Nephron (organoid): ENCODE data around the gene ZCCHC14.

Experiments used
- H3K27ac Mint-ChIP-seq, 3 experiments: 2 replicates each; pipeline ENCODE4 v1.8.0; 2020; ENCODE audit warnings: mixed read lengths in 3 of 3, mild to moderate bottlenecking in 2 of 3, moderate library complexity in 1 of 3
- H3K27me3 Mint-ChIP-seq: 2 replicates; pipeline ENCODE4 v1.8.0; 2021; ENCODE audit warnings: low read depth, mild to moderate bottlenecking, moderate library complexity, mixed read lengths
- H3K36me3 Mint-ChIP-seq: 2 replicates; pipeline ENCODE4 v1.8.0; 2020; ENCODE audit warnings: low read depth, mixed read lengths
- H3K4me1 Mint-ChIP-seq: 2 replicates; pipeline ENCODE4 v1.8.0; 2020; ENCODE audit warnings: mixed read lengths
- H3K4me3 Mint-ChIP-seq, 3 experiments: 2 replicates each; pipeline ENCODE4 v1.8.0; 2020; ENCODE audit warnings: mild to moderate bottlenecking in 3 of 3, mixed read lengths in 3 of 3, moderate library complexity in 2 of 3
- H3K9me3 Mint-ChIP-seq: 2 replicates; pipeline ENCODE4 v1.8.0; 2020; ENCODE audit warnings: mixed read lengths
- TF ChIP-seq, protein P1 (sequence below), 3 experiments: fragments of 200-600 bp; sonication (generic); IDR thresholded peaks; one replicate each; pipeline ENCODE4 v1.5.0; 2021; ENCODE audit warnings: antibody characterized with exemption in 3 of 3; ENCODE audit not compliant: unreplicated experiment in 3 of 3

Gene ZCCHC14

GRCh38 chr16:87409153-87409552 lies 83.7 kb downstream of the ZCCHC14 start:
- peak overlapping the region in 1 of 3 experiments; percentile 63 for H3K27ac Mint-ChIP-seq

DNA sequence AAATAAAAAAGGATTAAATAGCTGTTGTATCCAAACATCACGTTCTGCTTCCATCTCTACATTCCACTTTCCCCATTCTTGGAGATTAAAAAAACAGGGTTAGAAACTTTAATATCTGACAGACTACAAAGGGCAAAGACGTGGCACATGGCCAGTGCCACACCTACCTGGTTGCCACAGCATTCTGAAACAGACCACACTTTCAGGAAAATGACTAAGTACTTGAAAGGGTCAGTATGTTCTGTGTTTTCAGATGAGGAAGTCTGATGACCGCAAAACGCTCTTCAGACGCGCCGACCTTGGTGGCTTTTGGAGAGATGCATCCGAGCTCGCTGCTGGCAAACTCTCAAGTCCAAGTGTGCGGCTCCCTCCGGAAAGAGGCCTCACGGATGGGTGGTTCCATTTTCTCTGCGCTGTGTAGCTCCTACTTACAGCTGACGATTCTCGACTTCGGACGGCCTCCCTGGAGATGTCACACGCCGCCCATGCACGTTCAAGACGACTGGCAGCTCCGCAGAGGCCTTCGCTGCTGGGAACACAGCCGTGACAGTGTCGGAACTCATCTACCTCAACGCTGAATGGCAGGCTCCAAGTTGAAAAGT lies 85.2 kb downstream of the ZCCHC14 start:
- H3K4me3 Mint-ChIP-seq: no peak overlapping the region
- peaks cover 70% of the 10 kb centered on the region for H3K36me3 Mint-ChIP-seq
- no peak overlapping the region for H3K27ac Mint-ChIP-seq
- no peaks in the 10 kb centered on the region for H3K4me1 Mint-ChIP-seq
- TF ChIP-seq, protein P1, sequence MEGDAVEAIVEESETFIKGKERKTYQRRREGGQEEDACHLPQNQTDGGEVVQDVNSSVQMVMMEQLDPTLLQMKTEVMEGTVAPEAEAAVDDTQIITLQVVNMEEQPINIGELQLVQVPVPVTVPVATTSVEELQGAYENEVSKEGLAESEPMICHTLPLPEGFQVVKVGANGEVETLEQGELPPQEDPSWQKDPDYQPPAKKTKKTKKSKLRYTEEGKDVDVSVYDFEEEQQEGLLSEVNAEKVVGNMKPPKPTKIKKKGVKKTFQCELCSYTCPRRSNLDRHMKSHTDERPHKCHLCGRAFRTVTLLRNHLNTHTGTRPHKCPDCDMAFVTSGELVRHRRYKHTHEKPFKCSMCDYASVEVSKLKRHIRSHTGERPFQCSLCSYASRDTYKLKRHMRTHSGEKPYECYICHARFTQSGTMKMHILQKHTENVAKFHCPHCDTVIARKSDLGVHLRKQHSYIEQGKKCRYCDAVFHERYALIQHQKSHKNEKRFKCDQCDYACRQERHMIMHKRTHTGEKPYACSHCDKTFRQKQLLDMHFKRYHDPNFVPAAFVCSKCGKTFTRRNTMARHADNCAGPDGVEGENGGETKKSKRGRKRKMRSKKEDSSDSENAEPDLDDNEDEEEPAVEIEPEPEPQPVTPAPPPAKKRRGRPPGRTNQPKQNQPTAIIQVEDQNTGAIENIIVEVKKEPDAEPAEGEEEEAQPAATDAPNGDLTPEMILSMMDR (IDR thresholded peaks at IDR 0.05; ENCODE audit: unreplicated experiment in 3 of 3): no peak
- H3K27me3 Mint-ChIP-seq: no peaks in the 10 kb centered on the region
- no peaks in the 10 kb centered on the region for H3K9me3 Mint-ChIP-seq

More at GRCh38 chr16:87409153-87409552, 83.7 kb downstream of the ZCCHC14 start:
- Mint-ChIP-seq H3K4me1 (no peaks in the 10 kb centered on the region), H3K9me3 (no peaks in the 10 kb centered on the region), H3K27me3 (no peaks in the 10 kb centered on the region), H3K36me3 (peaks cover 66% of the 10 kb centered on the region), H3K4me3 (no peak overlapping the region)
- TF ChIP-seq, protein P1 (IDR thresholded peaks at IDR 0.05; ENCODE audit: unreplicated experiment in 3 of 3): no peak

DNA sequence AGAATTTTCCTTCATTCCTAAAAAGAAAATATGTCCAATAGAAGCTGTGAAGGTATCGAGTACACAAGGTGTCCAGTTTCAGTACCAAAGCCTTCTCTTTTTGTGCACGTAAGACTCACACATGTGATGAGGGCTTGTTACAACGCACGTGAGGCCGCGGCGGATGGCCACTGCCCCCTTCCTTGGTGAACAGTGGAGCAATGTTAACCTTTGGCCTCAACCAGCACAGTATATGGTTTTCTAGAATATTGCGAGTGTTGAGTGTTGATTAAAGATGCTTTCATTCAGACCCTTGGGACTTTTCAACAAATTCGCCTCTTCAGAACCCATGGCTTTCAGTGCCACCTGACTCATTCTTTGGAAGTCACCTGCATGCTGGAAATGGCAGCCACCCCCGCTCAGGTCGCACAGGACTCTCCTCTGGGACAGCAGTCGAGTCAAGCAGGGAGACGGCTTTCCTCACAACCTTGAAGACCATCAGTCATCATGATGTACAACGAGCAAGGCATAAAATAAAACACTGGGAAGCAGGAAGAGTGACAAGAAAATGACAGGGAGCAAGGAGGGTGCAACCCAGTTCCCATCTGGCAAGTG lies 86.2 kb downstream of the ZCCHC14 start:
- no peak overlapping the region for H3K4me3 Mint-ChIP-seq
- no peak overlapping the region for H3K27ac Mint-ChIP-seq
- no peaks in the 10 kb centered on the region for H3K9me3 Mint-ChIP-seq
- H3K27me3 Mint-ChIP-seq: no peaks in the 10 kb centered on the region
- TF ChIP-seq, protein P1 (IDR thresholded peaks at IDR 0.05; ENCODE audit: unreplicated experiment in 3 of 3): no peak
- no peaks in the 10 kb centered on the region for H3K4me1 Mint-ChIP-seq
- H3K36me3 Mint-ChIP-seq: peaks cover 68% of the 10 kb centered on the region

DNA sequence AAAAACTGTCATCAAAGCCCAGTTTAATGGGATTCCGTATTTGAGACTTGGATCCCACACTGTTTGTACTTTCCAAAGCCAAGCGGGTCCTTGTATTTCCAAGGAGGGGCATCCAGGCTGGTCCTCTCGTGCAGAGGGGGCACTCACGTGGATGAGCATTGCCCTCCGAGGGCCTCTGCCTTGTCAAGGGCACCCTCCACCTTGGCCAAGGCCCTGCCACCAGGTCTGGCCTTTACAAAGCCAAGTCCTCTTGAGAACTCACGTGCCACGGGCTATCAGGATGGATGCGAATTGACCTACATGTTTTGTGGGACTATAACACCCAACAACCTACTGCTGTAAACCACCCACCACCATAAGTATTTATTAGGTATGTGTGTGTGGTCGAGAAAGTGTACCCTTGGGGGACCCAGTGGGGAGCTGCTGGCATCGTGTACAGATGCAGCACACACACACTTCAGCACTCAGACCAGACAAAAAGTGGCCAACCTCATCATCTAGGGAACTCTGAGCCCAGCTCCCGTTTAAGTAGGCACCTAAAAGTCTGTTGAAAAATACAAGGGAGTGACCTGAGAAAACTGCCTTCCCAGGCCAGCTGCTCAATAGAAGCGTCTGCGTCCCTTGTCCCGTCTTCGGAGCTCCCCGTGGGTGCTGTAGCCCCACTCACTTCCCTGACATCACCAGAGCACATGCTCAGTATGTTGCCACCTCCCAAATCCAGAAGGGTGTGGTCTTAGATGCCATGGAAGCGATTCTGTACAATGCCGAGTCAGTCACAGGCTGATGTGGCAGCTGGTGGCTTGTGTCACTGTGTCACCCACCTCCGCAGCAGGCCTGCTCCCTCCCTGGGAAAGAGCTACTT lies 87.8 kb downstream of the ZCCHC14 start:
- Mint-ChIP-seq H3K4me3 (no peak overlapping the region), H3K9me3 (no peaks in the 10 kb centered on the region), H3K36me3 (peaks cover 66% of the 10 kb centered on the region), H3K27ac (no peak overlapping the region), H3K27me3 (no peaks in the 10 kb centered on the region), H3K4me1 (no peaks in the 10 kb centered on the region)
- TF ChIP-seq, protein P1 (IDR thresholded peaks at IDR 0.05; ENCODE audit: unreplicated experiment in 3 of 3): no peak

DNA sequence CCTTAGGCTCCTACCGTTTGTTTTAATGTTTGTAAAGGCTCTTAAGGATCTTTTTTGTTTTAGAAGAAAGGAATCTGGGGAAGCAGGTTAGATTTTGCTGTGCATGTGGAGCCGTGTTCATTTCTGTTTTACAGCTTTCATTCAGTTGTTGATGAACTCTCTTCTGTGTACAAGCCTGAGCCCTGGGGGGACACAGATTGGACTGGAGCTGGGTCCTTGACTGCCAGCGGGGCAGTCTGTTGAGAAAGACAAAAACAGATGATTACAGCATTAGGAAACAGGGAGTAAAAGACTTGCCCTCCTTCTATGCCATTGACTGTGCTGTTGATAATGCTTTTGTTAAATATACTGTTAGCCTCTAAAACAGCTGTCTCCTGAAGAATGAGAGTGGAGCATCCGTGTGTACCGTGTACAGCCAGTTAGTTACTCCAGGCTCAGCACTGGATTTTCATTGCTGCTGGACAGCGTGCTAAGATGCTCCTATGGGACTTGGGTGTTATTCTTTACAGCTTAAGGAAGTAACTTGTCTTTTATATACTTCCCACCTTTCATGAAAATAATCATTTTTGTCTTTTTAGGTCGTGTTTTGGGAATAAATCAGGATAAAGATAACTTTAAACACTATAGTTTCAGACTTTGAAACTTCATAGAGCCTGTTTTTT lies 97.5 kb downstream of the ZCCHC14 start:
- H3K9me3 Mint-ChIP-seq: no peaks in the 10 kb centered on the region
- peaks cover 23% of the 10 kb centered on the region for H3K36me3 Mint-ChIP-seq
- H3K4me1 Mint-ChIP-seq: peaks cover 25% of the 10 kb centered on the region
- H3K4me3 Mint-ChIP-seq: peak overlapping the region; percentile 33 to 69 (median 62)
- H3K27ac Mint-ChIP-seq: no peak overlapping the region
- TF ChIP-seq, protein P1 (IDR thresholded peaks at IDR 0.05; ENCODE audit: unreplicated experiment in 3 of 3): no peak
- H3K27me3 Mint-ChIP-seq: no peaks in the 10 kb centered on the region
